ENCODE results near the gene BIN1.

BIN1 gene

GRCh38 chr2:127024769-127025358 lies 82.1 kb downstream of the BIN1 start:
- DNase-seq (ENCODE audit: low spot score) = peak; percentile 82

- peak; percentile 24 for DNase-seq (ENCODE audit: low spot score)
Measured at GRCh38 chr2:127023504-127023903, 83.5 kb downstream of the BIN1 start.

- no peak for DNase-seq (ENCODE audit: low spot score)
Measured at GRCh38 chr2:127022817-127023216, 84.1 kb downstream of the BIN1 start.

GRCh38 chr2:127020536-127020935 lies 86.4 kb downstream of the BIN1 start:
- no peak for DNase-seq (ENCODE audit: low spot score)

GRCh38 chr2:127017548-127017947 lies 89.4 kb downstream of the BIN1 start:
- no peak for DNase-seq (ENCODE audit: low spot score)

GRCh38 chr2:127016329-127016728 lies 90.6 kb downstream of the BIN1 start:
- no peak for DNase-seq (ENCODE audit: low spot score)

GRCh38 chr2:127015106-127015910 lies 91.6 kb downstream of the BIN1 start:
- DNase-seq (ENCODE audit: low spot score) = no peak

- DNase-seq (ENCODE audit: low spot score) = no peak
Measured at GRCh38 chr2:127014630-127015029, 92.3 kb downstream of the BIN1 start.

GRCh38 chr2:127014224-127014623 lies 92.7 kb downstream of the BIN1 start:
- no peak for DNase-seq (ENCODE audit: low spot score)

- no peak for DNase-seq (ENCODE audit: low spot score)
Measured at GRCh38 chr2:127012868-127013267, 94.1 kb downstream of the BIN1 start.

GRCh38 chr2:127012215-127012614 lies 94.7 kb downstream of the BIN1 start:
- no peak for DNase-seq (ENCODE audit: low spot score)

GRCh38 chr2:127011796-127012195 lies 95.2 kb downstream of the BIN1 start:
- no peak for DNase-seq (ENCODE audit: low spot score)

- DNase-seq (ENCODE audit: low spot score) = no peak
Measured at GRCh38 chr2:127011231-127011661, 95.7 kb downstream of the BIN1 start.

GRCh38 chr2:127008265-127009015 lies 98.5 kb downstream of the BIN1 start:
- DNase-seq (ENCODE audit: low spot score) = no peak

GRCh38 chr2:127007652-127008051 lies 99.3 kb downstream of the BIN1 start:
- DNase-seq (ENCODE audit: low spot score) = no peak

GRCh38 chr2:127006962-127007361 lies 100.0 kb downstream of the BIN1 start:
- DNase-seq (ENCODE audit: low spot score) = no peak

GRCh38 chr2:127004893-127005600 lies 101.9 kb downstream of the BIN1 start:
- no peak for DNase-seq (ENCODE audit: low spot score)

- DNase-seq (ENCODE audit: low spot score) = no peak
Measured at GRCh38 chr2:127003070-127003800, 103.7 kb downstream of the BIN1 start.

- no peak for DNase-seq (ENCODE audit: low spot score)
Measured at GRCh38 chr2:127001751-127002150, 105.2 kb downstream of the BIN1 start.

GRCh38 chr2:127000937-127001336 lies 106.0 kb downstream of the BIN1 start:
- no peak for DNase-seq (ENCODE audit: low spot score)

GRCh38 chr2:127000194-127000593 lies 106.8 kb downstream of the BIN1 start:
- DNase-seq (ENCODE audit: low spot score) = no peak

Data from cerebellar cortex (tissue), 1 donor.